ENCODE results near the gene COPS2.

DNA sequence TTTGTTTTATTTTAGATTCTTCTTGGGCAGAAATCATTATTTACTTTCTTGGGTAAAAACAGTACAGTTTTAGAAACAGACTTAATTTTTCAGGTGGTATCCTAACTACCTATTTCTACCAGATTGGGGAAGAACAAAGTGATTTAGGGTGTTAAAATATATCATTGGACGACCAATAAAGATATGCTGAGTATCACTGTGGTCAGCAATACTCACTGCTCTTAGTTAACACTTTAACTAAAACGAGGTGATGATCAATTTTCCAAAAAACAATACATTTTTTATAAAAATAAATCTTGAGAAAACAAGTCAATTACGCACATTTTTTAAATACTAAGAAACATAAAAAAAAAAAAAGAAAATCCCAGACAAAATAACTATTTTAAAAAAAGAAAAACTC is 3.6 kb downstream of the COPS2 start:
- TF ChIP-seq, protein P1, sequence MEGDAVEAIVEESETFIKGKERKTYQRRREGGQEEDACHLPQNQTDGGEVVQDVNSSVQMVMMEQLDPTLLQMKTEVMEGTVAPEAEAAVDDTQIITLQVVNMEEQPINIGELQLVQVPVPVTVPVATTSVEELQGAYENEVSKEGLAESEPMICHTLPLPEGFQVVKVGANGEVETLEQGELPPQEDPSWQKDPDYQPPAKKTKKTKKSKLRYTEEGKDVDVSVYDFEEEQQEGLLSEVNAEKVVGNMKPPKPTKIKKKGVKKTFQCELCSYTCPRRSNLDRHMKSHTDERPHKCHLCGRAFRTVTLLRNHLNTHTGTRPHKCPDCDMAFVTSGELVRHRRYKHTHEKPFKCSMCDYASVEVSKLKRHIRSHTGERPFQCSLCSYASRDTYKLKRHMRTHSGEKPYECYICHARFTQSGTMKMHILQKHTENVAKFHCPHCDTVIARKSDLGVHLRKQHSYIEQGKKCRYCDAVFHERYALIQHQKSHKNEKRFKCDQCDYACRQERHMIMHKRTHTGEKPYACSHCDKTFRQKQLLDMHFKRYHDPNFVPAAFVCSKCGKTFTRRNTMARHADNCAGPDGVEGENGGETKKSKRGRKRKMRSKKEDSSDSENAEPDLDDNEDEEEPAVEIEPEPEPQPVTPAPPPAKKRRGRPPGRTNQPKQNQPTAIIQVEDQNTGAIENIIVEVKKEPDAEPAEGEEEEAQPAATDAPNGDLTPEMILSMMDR (IDR thresholded peaks at IDR 0.05): no peak
- TF ChIP-seq POLR2AphosphoS5 (IDR thresholded peaks at IDR 0.05; ENCODE audit: low read depth, low read length) (no peak), GABPA (IDR thresholded peaks at IDR 0.05; ENCODE audit: low read depth) (no peak), TEAD4 (IDR thresholded peaks at IDR 0.05; ENCODE audit: borderline replicate concordance, insufficient read depth) (no peak), EZH2phosphoT487 (IDR thresholded peaks at IDR 0.05; ENCODE audit: borderline replicate concordance, low read depth) (no peak), JUND (IDR thresholded peaks at IDR 0.05) (no peak), ELF1 (IDR thresholded peaks at IDR 0.05) (no peak), MXI1 (IDR thresholded peaks at IDR 0.05; ENCODE audit: low read depth, low read length) (no peak), EP300 (IDR thresholded peaks at IDR 0.05; ENCODE audit: borderline replicate concordance in 1 of 2, low read depth in 1 of 2, low read length in 1 of 2) (no peak), RFX5 (IDR thresholded peaks at IDR 0.05; ENCODE audit: low read length) (no peak), SIN3A (IDR thresholded peaks at IDR 0.05; ENCODE audit: borderline replicate concordance, low read depth, low read length) (no peak)
- TF ChIP-seq, protein P2, sequence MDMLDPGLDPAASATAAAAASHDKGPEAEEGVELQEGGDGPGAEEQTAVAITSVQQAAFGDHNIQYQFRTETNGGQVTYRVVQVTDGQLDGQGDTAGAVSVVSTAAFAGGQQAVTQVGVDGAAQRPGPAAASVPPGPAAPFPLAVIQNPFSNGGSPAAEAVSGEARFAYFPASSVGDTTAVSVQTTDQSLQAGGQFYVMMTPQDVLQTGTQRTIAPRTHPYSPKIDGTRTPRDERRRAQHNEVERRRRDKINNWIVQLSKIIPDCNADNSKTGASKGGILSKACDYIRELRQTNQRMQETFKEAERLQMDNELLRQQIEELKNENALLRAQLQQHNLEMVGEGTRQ (IDR thresholded peaks at IDR 0.05; ENCODE audit: borderline replicate concordance, low read depth, low read length): no peak

Data from SK-N-SH (cell line).